IPS-NIHi7 (cell line): ENCODE results near the gene GJB4.
"Not testable (repeated sequence)": the region's sequence is repeated elsewhere in the genome, so short reads cannot be mapped to it uniquely, and the experiment has no call there.

ENCODE experiments used
- DNase-seq: peaks from one replicate; pipeline ENCODE4 v3.0.0; 2012; ENCODE audit warnings: mixed read lengths; ENCODE audit errors: extremely low spot score

Gene GJB4

GRCh38 chr1:34796990-34797389, 37.5 kb downstream of the GJB4 start:
- no peak for DNase-seq

GRCh38 chr1:34800214-34800613, 40.7 kb downstream of the GJB4 start:
- no peak for DNase-seq

GRCh38 chr1:34803770-34804169, 44.2 kb downstream of the GJB4 start:
- DNase-seq = no peak

- DNase-seq = no peak
These were observed 46.9 kb downstream of the GJB4 start for GRCh38 chr1:34806396-34806795.

DNA sequence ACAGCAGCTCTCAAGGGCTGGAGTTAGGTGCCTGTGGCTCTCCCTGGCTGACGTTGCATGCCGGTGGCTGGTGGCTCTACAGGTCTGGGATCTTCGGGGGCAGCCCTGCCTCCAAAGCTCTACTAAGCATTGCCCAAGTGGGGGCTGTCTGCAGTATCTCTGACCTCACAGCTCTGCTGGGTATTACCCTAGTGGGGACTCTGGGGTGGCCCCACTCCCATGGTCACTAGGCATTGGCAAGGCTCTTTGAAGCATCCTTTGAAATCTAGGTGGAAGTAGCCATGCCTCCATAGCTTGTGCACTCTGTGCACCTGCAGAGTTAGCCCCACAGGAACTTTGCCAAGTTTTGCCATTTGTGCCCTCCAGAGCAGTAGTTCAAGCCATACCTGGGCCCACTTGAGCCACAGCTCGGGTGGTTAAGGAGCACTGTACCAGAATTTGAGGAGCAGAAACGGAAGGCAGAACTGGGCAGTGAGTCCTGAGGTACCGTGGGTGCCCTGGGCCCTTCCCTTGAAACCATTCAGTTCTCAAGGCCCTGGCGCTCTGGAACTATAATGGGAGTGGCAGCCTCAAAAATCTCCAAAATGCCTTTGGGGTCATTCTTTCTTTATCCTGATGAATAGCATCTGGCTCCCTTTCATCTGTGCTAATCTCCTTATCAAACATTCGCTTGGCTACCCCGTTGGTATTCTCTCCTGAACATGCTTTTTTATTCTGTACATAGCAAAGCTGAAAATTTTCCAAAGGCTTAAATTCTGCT, 48.7 kb downstream of the GJB4 start:
- DNase-seq = no peak

GRCh38 chr1:34810781-34811180, 51.2 kb downstream of the GJB4 start:
- DNase-seq = not testable (repeated sequence)
